Measurements from ENCODE around the gene SUN1. TPM values are rescaled to one million over a fixed set of nuclear protein-coding genes. Genes with fewer than 3 reads are reported as not detected.

SUN1 gene
- total RNA-seq, 4 donors from 2014 or later = 78.0 to 113 (median 105) TPM

- WGBS, 2 donors = 82 to 94% methylated on average over 1 of the region's 1 CpG
- intact Hi-C loops (cut with DNase I) = no loop called here
- H3K9me3 ChIP-seq = no peaks in the 10 kb centered on the region
- H3K27ac ChIP-seq = no peak overlapping the region
- TF ChIP-seq CTCF (IDR thresholded peaks at IDR 0.05) (no peak), POLR2A (IDR thresholded peaks at IDR 0.05) (no peak)
- DNase-seq = no peak
- peaks cover 18 to 92% (median 41%) of the 10 kb centered on the region in 3 donors for H3K4me1 ChIP-seq
- H3K27me3 ChIP-seq = no peaks in the 10 kb centered on the region
- H3K4me3 ChIP-seq = no peak overlapping the region
- peaks cover 0 to 17% (median 0%) of the 10 kb centered on the region in 3 donors for H3K36me3 ChIP-seq
These were observed 11.9 kb upstream of the SUN1 start for GRCh38 chr7:820341-820740.

GRCh38 chr7:821688-822087 lies 10.6 kb upstream of the SUN1 start:
- Histone ChIP-seq H3K9me3 (no peaks in the 10 kb centered on the region), H3K27ac (peak overlapping the region; percentile 45 to 79 (median 67)), H3K4me3 (no peak overlapping the region), H3K4me1 (peaks cover 11 to 96% (median 46%) of the 10 kb centered on the region in 3 donors), H3K36me3 (peaks cover 0 to 26% (median 0%) of the 10 kb centered on the region in 3 donors), H3K27me3 (no peaks in the 10 kb centered on the region)
- 24 to 58% methylated on average over 10 to 11 of the region's 11 CpGs for WGBS, 2 donors
- TF ChIP-seq CTCF (IDR thresholded peaks at IDR 0.05) = peak in 2 of 6 experiments; percentile 14 to 30
- TF ChIP-seq POLR2A (IDR thresholded peaks at IDR 0.05) = no peak
- DNase-seq = no peak
- intact Hi-C loops (cut with DNase I) = no loop called here

- no peak for DNase-seq
- Histone ChIP-seq H3K4me1 (peaks cover 11 to 94% (median 47%) of the 10 kb centered on the region in 3 donors), H3K36me3 (peaks cover 0 to 28% (median 0%) of the 10 kb centered on the region in 3 donors), H3K4me3 (no peak overlapping the region), H3K27me3 (no peaks in the 10 kb centered on the region), H3K27ac (peak overlapping the region in 3 of 4 donors; percentile 30 to 79 (median 72)), H3K9me3 (no peaks in the 10 kb centered on the region)
- TF ChIP-seq POLR2A (IDR thresholded peaks at IDR 0.05) (no peak), CTCF (IDR thresholded peaks at IDR 0.05) (no peak)
- 86 to 89% methylated on average over 24 to 30 of the region's 32 CpGs for WGBS, 2 donors
- intact Hi-C loops (cut with DNase I) = no loop called here
These were observed 9.5 kb upstream of the SUN1 start for GRCh38 chr7:822692-823276.

- DNase-seq = no peak
- no peak overlapping the region for H3K4me3 ChIP-seq
- intact Hi-C loops (cut with DNase I) = no loop called here
- H3K9me3 ChIP-seq = no peaks in the 10 kb centered on the region
- TF ChIP-seq POLR2A (IDR thresholded peaks at IDR 0.05) = no peak
- TF ChIP-seq CTCF (IDR thresholded peaks at IDR 0.05) = no peak
- H3K4me1 ChIP-seq = peaks cover 11 to 89% (median 44%) of the 10 kb centered on the region in 3 donors
- no peaks in the 10 kb centered on the region for H3K27me3 ChIP-seq
- peaks cover 0 to 32% (median 0%) of the 10 kb centered on the region in 3 donors for H3K36me3 ChIP-seq
- WGBS, 2 donors = 44 to 69% methylated on average over 6 to 8 of the region's 8 CpGs
- peak overlapping the region; percentile 30 to 80 (median 76) for H3K27ac ChIP-seq
These were observed 8.6 kb upstream of the SUN1 start for GRCh38 chr7:823649-824048.

GRCh38 chr7:824081-824480 lies 8.2 kb upstream of the SUN1 start:
- Histone ChIP-seq H3K9me3 (no peaks in the 10 kb centered on the region), H3K4me3 (no peak overlapping the region), H3K27ac (peak overlapping the region in 3 of 4 donors; percentile 72 to 80 (median 79)), H3K36me3 (peaks cover 0 to 35% (median 0%) of the 10 kb centered on the region in 3 donors), H3K27me3 (no peaks in the 10 kb centered on the region), H3K4me1 (peaks cover 11 to 89% (median 44%) of the 10 kb centered on the region in 3 donors)
- TF ChIP-seq POLR2A (IDR thresholded peaks at IDR 0.05) (no peak), CTCF (IDR thresholded peaks at IDR 0.05) (no peak)
- intact Hi-C loops (cut with DNase I) = no loop called here
- DNase-seq = no peak
- WGBS, 2 donors = 58 to 78% methylated on average over 7 of the region's 7 CpGs
